Colonic mucosa (tissue), 4 donors: ENCODE measurements around the gene ACAD8. TPM values are rescaled to one million over a fixed set of nuclear protein-coding genes. Genes with fewer than 3 reads are reported as not detected.

Experiments
- DNase-seq: peaks from one replicate; pipeline ENCODE4 v3.0.0-alpha.2; 2020
- H3K27ac ChIP-seq: fragments of 200-600 bp; one replicate; pipeline ENCODE4 v1.8.0; 2021
- H3K27me3 ChIP-seq: fragments of 200-600 bp; one replicate; pipeline ENCODE4 v1.8.0; 2021
- H3K36me3 ChIP-seq: fragments of 200-600 bp; one replicate; pipeline ENCODE4 v1.8.0; 2021
- H3K4me1 ChIP-seq: fragments of 200-600 bp; one replicate; pipeline ENCODE4 v1.8.0; 2021; ENCODE audit warnings: mild to moderate bottlenecking
- H3K4me3 ChIP-seq: fragments of 200-600 bp; one replicate; pipeline ENCODE4 v1.8.0; 2021
- H3K9ac ChIP-seq, 2 donors: one replicate each; pipeline ENCODE4 v1.7.0; 2013; ENCODE audit warnings: control low read depth in 2 of 2, low read depth in 2 of 2, low read length in 2 of 2
- H3K9me3 ChIP-seq: fragments of 200-600 bp; one replicate; pipeline ENCODE4 v1.8.0; 2021
- CTCF ChIP-seq: fragments of 200-600 bp; IDR thresholded peaks from one replicate; pipeline ENCODE4 v1.8.0; 2022; ENCODE audit warnings: antibody characterized with exemption, mild to moderate bottlenecking
- intact Hi-C: fragments of 100-400 bp; cut with DNase I; formaldehyde crosslinking; loops from one replicate; pipeline ENCODE4 v1.14.1; 2022
- total RNA-seq, 2 donors: library from RNA; stranded (reverse); fragmentation: NEBNext Ultra II Directional in 1 of 2; extraction: Animal tissue kit (Norgen Biotek cat#: 25700) in 1 of 2; gene quantifications; one replicate each; pipeline ENCODE4 v1.2.1, GENCODE V29; 2021
- donor health status: healthy.
- donor health status: DM: no; HTN: no; CAD: no.
- donor health status: DM: no; HTN: no; CAD: no.

The ACAD8 gene
- total RNA-seq, 2 donors from 2014 or later, result 27.5 to 30.2 TPM

GRCh38 chr11:134235399-134235798 lies 18.0 kb upstream of the ACAD8 start:
- DNase-seq, result no peak
- Histone ChIP-seq H3K4me3 (no peak overlapping the region), H3K27ac (no peak overlapping the region), H3K36me3 (no peaks in the 10 kb centered on the region), H3K9ac (no peak overlapping the region), H3K4me1 (no peaks in the 10 kb centered on the region), H3K9me3 (no peaks in the 10 kb centered on the region), H3K27me3 (no peaks in the 10 kb centered on the region)
- intact Hi-C loops, result no loop called here
- no peak for TF ChIP-seq CTCF

DNA sequence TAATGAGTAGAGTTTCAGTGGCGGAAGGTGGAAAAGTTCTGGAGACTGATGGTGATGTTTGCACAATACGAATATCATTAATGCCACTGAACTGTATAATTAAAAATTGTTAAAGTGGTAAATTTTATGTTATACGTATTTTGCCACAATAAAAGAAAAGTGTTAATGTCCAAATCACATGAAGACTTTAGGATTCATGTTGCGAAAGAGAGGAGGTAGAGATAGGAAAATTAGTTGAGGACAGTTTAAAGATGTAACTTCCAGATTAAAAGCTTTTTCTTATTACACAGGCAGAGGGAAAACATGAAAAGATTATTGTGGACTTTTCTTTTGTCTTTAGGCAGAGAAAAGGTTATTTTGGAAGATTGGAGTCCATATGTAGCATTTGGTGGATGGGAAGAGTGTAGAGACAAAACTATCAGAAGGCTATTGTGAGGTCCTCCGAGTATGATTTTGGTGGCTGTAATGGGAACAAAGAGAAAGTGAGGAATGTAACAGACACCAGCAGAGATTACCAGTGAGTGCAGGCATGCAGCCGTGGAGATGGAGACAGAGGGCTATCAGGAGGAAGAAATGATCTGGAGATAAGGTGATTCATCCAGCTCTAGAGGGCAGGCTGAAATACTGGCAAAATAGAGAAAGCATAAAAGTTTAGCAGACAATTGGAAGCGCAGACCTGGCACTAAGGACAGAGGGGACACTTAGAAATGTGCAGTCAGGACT lies 16.4 kb upstream of the ACAD8 start:
- H3K9ac ChIP-seq, result no peak overlapping the region
- H3K4me3 ChIP-seq, result no peak overlapping the region
- H3K4me1 ChIP-seq, result no peaks in the 10 kb centered on the region
- H3K9me3 ChIP-seq, result no peaks in the 10 kb centered on the region
- no peak for DNase-seq
- no peak for TF ChIP-seq CTCF
- H3K27ac ChIP-seq, result no peak overlapping the region
- intact Hi-C loops, result no loop called here
- H3K36me3 ChIP-seq, result no peaks in the 10 kb centered on the region
- no peaks in the 10 kb centered on the region for H3K27me3 ChIP-seq

- H3K4me1 ChIP-seq, result no peaks in the 10 kb centered on the region
- no peaks in the 10 kb centered on the region for H3K36me3 ChIP-seq
- TF ChIP-seq CTCF, result no peak
- no peak for DNase-seq
- no peaks in the 10 kb centered on the region for H3K9me3 ChIP-seq
- H3K4me3 ChIP-seq, result no peak overlapping the region
- no peak overlapping the region for H3K9ac ChIP-seq
- H3K27me3 ChIP-seq, result no peaks in the 10 kb centered on the region
- H3K27ac ChIP-seq, result no peak overlapping the region
- intact Hi-C loops, result no loop called here
These were observed 15.8 kb upstream of the ACAD8 start for GRCh38 chr11:134237557-134237922.

GRCh38 chr11:134238956-134239355 lies 14.4 kb upstream of the ACAD8 start:
- DNase-seq, result no peak
- Histone ChIP-seq H3K4me3 (no peak overlapping the region), H3K36me3 (no peaks in the 10 kb centered on the region), H3K9ac (no peak overlapping the region), H3K27ac (no peak overlapping the region), H3K27me3 (no peaks in the 10 kb centered on the region), H3K9me3 (no peaks in the 10 kb centered on the region), H3K4me1 (no peaks in the 10 kb centered on the region)
- no peak for TF ChIP-seq CTCF
- intact Hi-C loops, result no loop called here

GRCh38 chr11:134240592-134240991 lies 12.8 kb upstream of the ACAD8 start:
- H3K9me3 ChIP-seq, result no peaks in the 10 kb centered on the region
- intact Hi-C loops, result no loop called here
- DNase-seq, result no peak
- TF ChIP-seq CTCF, result no peak
- no peak overlapping the region for H3K9ac ChIP-seq
- H3K27ac ChIP-seq, result no peak overlapping the region
- no peaks in the 10 kb centered on the region for H3K27me3 ChIP-seq
- no peaks in the 10 kb centered on the region for H3K4me1 ChIP-seq
- H3K36me3 ChIP-seq, result peaks cover 2% of the 10 kb centered on the region
- no peak overlapping the region for H3K4me3 ChIP-seq
